ENCODE results near the gene PMM2.

PMM2 gene

DNA sequence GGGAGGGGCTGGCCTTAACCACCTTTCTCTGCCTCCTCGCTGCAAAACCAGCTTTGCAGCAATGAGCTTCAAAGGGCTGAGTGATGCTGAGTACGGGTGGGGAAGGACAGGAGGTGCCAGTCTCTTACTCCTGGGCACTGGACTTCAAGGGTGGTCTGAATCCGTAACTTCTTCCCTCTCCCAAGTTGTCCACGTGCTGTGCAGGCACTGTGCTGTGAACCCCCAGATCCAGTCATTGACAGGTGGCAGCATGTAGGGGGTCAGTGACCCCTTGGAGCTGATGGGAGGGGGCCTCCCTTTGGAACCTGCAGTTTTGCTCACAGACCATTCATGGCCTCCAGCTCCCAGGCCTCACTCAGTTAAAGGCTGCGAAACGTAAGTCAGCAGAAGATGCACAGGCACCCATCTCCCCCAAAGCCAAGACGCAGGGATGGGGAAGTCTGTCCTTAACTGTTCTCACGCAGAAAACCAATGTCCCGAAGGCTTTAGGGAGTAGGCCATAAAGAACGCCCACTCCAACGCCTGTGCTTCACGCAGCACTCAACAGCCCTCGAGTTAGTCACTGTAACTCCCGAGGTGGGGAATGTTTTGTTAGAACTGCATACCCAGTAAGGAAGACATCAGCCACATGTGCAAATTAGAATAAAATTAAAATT, 92.4 kb downstream of the PMM2 start:
- TF ChIP-seq, protein P1, sequence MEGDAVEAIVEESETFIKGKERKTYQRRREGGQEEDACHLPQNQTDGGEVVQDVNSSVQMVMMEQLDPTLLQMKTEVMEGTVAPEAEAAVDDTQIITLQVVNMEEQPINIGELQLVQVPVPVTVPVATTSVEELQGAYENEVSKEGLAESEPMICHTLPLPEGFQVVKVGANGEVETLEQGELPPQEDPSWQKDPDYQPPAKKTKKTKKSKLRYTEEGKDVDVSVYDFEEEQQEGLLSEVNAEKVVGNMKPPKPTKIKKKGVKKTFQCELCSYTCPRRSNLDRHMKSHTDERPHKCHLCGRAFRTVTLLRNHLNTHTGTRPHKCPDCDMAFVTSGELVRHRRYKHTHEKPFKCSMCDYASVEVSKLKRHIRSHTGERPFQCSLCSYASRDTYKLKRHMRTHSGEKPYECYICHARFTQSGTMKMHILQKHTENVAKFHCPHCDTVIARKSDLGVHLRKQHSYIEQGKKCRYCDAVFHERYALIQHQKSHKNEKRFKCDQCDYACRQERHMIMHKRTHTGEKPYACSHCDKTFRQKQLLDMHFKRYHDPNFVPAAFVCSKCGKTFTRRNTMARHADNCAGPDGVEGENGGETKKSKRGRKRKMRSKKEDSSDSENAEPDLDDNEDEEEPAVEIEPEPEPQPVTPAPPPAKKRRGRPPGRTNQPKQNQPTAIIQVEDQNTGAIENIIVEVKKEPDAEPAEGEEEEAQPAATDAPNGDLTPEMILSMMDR (IDR thresholded peaks at IDR 0.05; ENCODE audit: insufficient read depth, low read length), result no peak
- TF ChIP-seq GABPA (IDR thresholded peaks at IDR 0.05; ENCODE audit: low read depth) (no peak), SPI1 (IDR thresholded peaks at IDR 0.05; ENCODE audit: borderline replicate concordance, low read depth) (no peak)
- TF ChIP-seq, protein P2, sequence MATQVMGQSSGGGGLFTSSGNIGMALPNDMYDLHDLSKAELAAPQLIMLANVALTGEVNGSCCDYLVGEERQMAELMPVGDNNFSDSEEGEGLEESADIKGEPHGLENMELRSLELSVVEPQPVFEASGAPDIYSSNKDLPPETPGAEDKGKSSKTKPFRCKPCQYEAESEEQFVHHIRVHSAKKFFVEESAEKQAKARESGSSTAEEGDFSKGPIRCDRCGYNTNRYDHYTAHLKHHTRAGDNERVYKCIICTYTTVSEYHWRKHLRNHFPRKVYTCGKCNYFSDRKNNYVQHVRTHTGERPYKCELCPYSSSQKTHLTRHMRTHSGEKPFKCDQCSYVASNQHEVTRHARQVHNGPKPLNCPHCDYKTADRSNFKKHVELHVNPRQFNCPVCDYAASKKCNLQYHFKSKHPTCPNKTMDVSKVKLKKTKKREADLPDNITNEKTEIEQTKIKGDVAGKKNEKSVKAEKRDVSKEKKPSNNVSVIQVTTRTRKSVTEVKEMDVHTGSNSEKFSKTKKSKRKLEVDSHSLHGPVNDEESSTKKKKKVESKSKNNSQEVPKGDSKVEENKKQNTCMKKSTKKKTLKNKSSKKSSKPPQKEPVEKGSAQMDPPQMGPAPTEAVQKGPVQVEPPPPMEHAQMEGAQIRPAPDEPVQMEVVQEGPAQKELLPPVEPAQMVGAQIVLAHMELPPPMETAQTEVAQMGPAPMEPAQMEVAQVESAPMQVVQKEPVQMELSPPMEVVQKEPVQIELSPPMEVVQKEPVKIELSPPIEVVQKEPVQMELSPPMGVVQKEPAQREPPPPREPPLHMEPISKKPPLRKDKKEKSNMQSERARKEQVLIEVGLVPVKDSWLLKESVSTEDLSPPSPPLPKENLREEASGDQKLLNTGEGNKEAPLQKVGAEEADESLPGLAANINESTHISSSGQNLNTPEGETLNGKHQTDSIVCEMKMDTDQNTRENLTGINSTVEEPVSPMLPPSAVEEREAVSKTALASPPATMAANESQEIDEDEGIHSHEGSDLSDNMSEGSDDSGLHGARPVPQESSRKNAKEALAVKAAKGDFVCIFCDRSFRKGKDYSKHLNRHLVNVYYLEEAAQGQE (IDR thresholded peaks at IDR 0.05; ENCODE audit: insufficient replicate concordance, low read depth), result no peak
- Histone ChIP-seq H3K27ac (replicated peaks) (no peak overlapping the region), H3K27me3 (ENCODE audit: insufficient read depth, poor library complexity, severe bottlenecking) (peaks cover 14% of the 10 kb centered on the region), H3K4me3 (replicated peaks; ENCODE audit: insufficient read depth, low read length) (no peak overlapping the region)
- no peak for DNase-seq (ENCODE audit: low read depth in 1 of 2, low spot score in 1 of 2)

DNA sequence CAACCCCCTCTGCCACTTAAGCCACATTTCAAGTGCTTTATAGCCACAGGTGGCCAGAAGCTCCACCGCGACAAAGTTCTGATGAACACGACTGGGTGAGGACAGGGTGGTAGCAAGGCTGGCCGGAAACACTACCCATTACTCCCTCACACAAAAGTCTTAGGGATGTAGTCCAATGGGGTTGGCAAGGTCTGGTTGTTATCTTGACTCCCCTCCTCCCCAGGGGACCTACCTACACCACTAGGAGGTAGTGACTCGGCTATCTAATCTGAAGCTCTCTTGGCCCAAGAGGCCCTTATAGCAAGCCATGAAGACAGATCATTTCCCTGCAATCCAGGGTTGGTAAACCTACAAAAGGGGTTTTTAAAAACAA, 92.9 kb downstream of the PMM2 start:
- TF ChIP-seq POLR2AphosphoS5 (IDR thresholded peaks at IDR 0.05; ENCODE audit: low read depth), result peak; percentile 28; the same call in 1 of the 2 replicates
- TF ChIP-seq, protein P2 (IDR thresholded peaks at IDR 0.05; ENCODE audit: insufficient replicate concordance, low read depth), result no peak
- Histone ChIP-seq H3K27ac (replicated peaks) (no peak overlapping the region), H3K27me3 (ENCODE audit: insufficient read depth, poor library complexity, severe bottlenecking) (peaks cover 9% of the 10 kb centered on the region), H3K4me3 (replicated peaks; ENCODE audit: insufficient read depth, low read length) (no peak overlapping the region)
- DNase-seq (ENCODE audit: low read depth in 1 of 2, low spot score in 1 of 2), result no peak

DNA sequence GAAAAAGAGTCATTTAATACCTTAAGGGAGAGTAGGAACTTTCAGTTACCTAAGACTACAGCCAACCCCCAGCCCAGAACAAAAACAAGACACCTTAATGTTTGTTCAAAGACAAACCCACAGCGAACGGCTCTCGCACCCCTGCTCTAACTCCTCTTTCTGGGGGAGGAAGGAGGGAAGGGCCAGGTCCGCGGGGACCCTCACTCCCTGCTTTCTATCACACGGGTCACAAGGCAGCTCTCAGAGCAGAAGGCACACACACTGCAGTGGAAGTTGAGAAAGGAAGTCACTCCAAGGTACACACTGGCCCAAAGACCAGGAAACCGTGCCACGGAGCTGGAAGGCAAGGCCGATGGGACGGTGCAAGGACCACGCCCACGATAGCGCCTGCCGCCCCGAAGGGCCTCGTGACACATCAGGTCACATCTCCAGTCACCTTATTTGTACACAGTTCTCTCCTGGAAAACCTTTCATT, 94.5 kb downstream of the PMM2 start:
- H3K27me3 ChIP-seq (ENCODE audit: insufficient read depth, poor library complexity, severe bottlenecking), result no peaks in the 10 kb centered on the region
- no peak for DNase-seq (ENCODE audit: low read depth in 1 of 2, low spot score in 1 of 2)
- no peak overlapping the region for H3K4me3 ChIP-seq (replicated peaks; ENCODE audit: insufficient read depth, low read length)
- no peak overlapping the region for H3K27ac ChIP-seq (replicated peaks)
- TF ChIP-seq POLR2AphosphoS5 (IDR thresholded peaks at IDR 0.05; ENCODE audit: low read depth), result no peak

DNA sequence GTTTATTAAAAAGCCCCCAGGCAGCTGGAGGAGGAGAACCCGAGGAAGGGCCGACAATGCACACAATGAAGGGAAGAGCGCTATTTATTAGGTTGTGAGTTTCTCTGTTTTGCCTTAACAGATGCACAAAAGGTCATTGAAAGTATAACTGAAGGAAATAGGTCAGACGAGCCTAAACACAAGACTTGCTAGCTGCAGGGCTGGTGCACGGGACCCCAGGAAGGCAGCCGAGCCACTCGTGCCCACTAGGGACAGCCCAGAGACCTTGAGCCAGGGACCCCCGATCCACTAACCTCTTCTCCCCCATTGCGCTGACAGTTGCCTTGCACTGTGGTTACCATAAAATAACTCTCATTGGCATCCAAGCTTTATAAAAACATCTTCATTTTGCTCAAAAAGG, 95.8 kb downstream of the PMM2 start:
- no peak overlapping the region for H3K27ac ChIP-seq (replicated peaks)
- no peak overlapping the region for H3K4me3 ChIP-seq (replicated peaks; ENCODE audit: insufficient read depth, low read length)
- no peaks in the 10 kb centered on the region for H3K27me3 ChIP-seq (ENCODE audit: insufficient read depth, poor library complexity, severe bottlenecking)
- DNase-seq (ENCODE audit: low read depth in 1 of 2, low spot score in 1 of 2), result no peak
- TF ChIP-seq SPI1 (IDR thresholded peaks at IDR 0.05; ENCODE audit: borderline replicate concordance, low read depth) (no peak), POLR2AphosphoS5 (IDR thresholded peaks at IDR 0.05; ENCODE audit: low read depth) (no peak), GABPA (IDR thresholded peaks at IDR 0.05; ENCODE audit: low read depth) (no peak)
- TF ChIP-seq, protein P1 (IDR thresholded peaks at IDR 0.05; ENCODE audit: insufficient read depth, low read length), result no peak
- TF ChIP-seq, protein P2 (IDR thresholded peaks at IDR 0.05; ENCODE audit: insufficient replicate concordance, low read depth), result no peak

Measured in HL-60 (cell line).